Stimulated activated CD4-positive, alpha-beta T cell treated with anti-CD3 and anti-CD28 coated beads, Interleukin-15, amount 100 ng/mL, for 1 hour (primary cell): Measurements from ENCODE around the gene WAC.
"Not testable (repeated sequence)": the region's sequence is repeated elsewhere in the genome, so short reads cannot be mapped to it uniquely, and the experiment has no call there.

Experiments
- DNase-seq, 2 donors: peaks; one replicate each; pipeline ENCODE4 v3.0.0-alpha.2; 2020; ENCODE audit warnings: low read depth in 1 of 2, low spot score in 1 of 2

WAC gene

GRCh38 chr10:28560617-28561016 lies 27.7 kb downstream of the WAC start:
- no peak for DNase-seq

DNA sequence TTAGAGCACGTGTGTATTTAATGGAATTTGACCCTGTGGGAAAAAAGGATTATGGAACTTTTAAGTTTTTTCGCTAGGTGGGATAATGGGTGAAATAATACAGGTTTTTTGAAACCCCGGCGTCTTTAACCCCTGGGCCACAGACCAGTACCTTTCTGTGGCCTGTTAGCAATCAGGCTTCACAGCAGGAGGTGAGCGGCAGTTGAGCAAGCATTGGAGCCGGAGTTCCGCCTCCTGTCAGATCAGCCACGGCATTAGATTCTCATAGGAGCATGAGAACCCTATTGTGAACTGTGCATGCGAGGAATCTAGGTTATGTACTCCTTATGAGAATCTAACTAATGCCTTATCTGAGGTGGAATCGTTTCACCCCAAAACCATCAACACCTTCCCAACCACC lies 28.6 kb downstream of the WAC start:
- DNase-seq, result no peak

GRCh38 chr10:28564905-28565304 lies 32.0 kb downstream of the WAC start:
- no peak for DNase-seq

GRCh38 chr10:28566458-28567015 lies 33.6 kb downstream of the WAC start:
- no peak for DNase-seq

DNA sequence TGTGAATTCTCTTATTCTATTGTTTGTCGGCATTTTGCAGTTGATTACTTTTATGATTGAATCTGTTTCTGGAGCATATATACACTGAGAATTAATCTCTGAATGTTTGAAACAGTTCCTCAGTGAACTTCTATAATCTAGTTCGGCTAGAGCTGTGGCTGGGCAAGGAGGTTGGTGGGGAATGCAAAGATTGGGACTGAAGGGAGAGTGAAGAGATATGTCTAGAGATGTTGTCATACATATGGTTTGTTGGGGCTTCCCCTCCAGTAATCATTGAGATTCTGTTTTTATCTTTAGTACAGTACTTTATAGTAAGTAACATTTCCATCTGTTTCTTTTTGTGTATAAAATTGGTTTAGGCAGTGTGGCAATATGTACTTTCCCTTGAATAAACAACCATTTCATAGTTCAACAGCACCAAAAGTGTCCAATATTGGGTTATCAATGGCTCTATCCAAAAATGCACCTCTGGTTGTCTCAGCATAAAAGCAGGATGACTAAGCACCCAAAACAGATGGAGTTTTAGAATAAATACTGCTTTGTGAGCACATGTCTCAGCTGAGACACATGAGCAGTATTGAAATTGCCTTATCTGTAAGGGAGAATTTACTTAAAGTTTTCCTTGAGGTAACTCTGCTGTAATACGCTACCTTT lies 36.7 kb downstream of the WAC start:
- DNase-seq, result no peak

- DNase-seq, result no peak
Observed at GRCh38 chr10:28570598-28570997, 37.7 kb downstream of the WAC start.

- no peak for DNase-seq
Observed at GRCh38 chr10:28571265-28571664, 38.3 kb downstream of the WAC start.

DNA sequence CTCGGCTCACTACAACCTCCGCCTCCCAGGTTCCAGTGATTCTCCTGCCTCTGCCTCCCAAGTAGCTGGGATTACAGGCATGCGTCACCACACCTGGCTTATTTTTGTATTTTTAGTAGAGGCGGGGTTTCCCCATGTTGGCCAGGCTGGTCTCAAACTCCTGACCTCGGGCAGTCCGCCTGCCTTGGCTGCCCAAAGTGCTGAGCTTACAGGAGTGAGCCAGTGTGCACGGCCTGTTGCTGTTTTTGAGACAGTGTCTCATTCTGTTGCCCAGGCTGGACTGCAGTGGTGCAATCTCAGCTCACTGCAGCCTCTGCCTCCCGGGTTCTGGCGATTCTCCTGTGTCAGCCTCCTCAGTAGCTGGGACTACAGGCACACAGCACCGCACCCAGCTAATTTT lies 41.3 kb downstream of the WAC start:
- DNase-seq, result not testable (repeated sequence)

- no peak for DNase-seq
Observed at GRCh38 chr10:28575852-28576251, 42.9 kb downstream of the WAC start.

GRCh38 chr10:28577506-28577905 lies 44.6 kb downstream of the WAC start:
- DNase-seq, result no peak

- DNase-seq, result no peak
Observed at GRCh38 chr10:28578454-28578853, 45.5 kb downstream of the WAC start.

DNA sequence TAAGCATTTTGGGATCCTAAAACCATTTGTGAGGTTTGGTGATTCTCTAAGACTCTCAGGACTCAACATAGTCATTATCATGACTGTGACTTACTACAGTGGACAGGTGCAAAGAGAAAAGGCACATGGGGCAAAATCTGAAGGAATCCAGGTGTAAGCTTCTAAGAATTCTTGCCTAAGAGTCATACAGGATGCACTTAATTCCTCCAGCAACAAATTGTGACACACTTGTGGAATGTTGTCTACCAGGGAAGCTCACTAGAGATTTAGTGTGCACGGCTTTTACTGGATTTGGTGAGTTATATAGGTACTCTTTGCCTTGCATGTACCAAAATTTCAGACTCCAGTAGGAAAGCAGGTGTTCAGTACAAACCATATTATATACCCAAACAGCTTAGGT lies 47.9 kb downstream of the WAC start:
- no peak for DNase-seq

DNA sequence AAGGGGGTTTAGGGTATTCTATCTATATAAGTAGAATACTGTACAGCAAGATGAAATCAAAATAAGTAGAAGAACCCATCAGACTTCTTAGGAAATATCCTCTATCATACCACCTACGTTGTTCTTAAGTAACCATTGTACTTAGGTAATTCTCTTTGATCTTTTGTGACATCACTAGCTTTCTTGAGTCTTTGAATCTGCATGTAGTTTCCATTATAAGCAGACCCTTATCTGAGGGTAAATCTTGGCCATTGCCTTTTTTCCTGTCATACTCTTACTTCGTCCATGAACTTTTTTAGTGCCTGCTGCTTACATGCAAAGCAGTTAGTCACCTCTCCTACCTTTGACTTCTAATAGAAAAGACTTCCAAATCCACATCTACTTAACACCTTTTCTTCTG lies 49.0 kb downstream of the WAC start:
- DNase-seq, result no peak

DNA sequence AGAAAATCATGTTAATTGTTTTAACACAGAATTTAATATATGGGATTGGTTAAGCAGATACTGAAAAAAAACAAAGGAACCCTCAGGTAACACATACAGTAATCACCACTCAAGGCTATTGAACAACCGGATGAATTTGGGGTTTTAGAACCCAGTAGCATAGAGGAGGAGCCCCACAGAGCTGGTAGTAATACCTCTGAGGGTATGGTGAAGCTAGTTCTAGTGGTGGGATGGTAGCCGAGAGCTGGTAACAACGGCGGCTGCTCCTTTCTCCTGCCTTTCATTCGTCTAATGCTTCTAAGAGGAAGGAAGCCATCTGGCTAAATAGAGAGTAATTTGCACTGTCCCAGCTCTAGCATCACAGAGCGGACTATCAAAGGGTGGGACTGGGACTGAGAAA lies 52.2 kb downstream of the WAC start:
- DNase-seq, result no peak

DNA sequence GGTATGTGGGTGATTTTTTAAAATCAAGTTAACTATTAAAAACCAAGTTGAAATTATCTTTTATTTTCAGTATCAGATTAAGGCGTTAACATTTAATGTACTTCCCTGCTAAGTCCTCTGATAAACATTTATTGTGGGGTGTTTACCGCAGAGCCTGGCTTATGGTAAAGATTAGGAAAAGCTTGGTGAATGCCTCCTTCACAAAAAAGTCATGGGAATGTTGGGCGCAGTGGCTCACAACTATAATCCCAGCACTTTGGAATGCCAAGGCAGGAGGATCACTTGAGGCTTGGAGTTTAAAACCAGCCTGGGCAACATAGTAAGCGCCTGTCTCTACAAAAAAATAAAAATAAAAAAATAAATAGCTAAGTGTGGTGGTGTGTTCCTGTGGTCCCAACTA lies 53.3 kb downstream of the WAC start:
- no peak for DNase-seq

GRCh38 chr10:28587270-28587969 lies 54.5 kb downstream of the WAC start:
- no peak for DNase-seq

DNA sequence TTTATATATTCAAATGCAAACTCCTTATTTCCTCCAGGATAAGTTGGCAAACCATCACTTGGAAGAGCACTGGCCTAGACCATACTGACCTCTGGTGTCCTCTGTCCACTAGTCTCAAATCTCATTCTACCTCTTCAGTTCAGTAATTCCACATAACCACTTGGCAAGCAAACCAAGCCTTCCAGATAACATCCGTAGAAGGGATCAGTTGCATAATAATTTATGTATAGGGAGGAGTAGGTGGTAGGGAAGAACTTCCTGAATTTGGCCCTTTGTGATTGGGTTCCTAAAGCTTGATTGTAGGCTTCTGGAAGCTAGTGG lies 55.0 kb downstream of the WAC start:
- no peak for DNase-seq

- DNase-seq, result no peak
Observed at GRCh38 chr10:28592953-28593352, 60.0 kb downstream of the WAC start.

- no peak for DNase-seq
Observed at GRCh38 chr10:28593811-28594210, 60.9 kb downstream of the WAC start.

DNA sequence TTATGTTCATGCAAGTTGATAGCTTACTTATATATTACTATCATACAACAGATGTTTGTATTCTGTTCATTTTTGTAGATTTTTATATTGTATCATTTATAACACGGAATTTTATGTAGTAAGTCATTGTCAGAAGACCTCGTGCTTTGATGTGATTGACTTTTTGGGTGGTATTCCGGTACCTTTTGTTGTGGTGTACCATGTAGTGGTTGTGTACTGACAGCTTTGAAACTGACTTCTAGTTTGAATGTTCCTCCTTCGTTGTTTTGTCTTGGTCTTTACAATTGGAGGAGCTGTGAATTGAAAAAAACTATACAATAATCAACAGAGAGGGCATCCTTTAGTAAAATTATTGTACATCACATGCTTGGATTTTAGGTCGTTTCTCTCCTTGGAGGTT lies 61.5 kb downstream of the WAC start:
- DNase-seq, result no peak

GRCh38 chr10:28595613-28596012 lies 62.7 kb downstream of the WAC start:
- DNase-seq, result no peak

DNA sequence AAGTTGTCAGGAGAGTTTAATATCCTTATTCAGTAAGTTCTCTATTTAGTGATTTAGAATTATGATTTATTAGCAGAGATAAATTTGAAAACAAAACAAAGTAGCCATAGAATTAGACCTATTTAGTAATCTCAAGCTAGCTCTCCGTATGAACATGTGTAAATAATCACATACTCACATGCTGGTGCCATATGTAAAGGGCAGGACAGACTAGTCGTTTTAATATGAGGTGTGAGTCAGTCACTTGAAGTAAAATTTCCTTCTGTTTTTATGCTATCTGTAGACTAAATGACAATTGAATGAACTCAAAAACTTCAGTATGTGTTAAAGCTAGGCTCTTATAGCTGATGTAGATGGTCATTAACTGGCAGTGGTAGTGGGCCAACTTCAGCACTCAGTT lies 67.1 kb downstream of the WAC start:
- no peak for DNase-seq

- DNase-seq, result no peak
Observed at GRCh38 chr10:28601012-28601411, 68.1 kb downstream of the WAC start.
